BE2C (cell line): ENCODE measurements around the gene CSGALNACT2.

Source experiments
- DNase-seq: peaks from one replicate; pipeline ENCODE4 v3.0.0-alpha.2; 2020
- H3K27me3 ChIP-seq: fragments of 250-450 bp; sonication (Bioruptor Pico); 2 replicates; pipeline ENCODE4 v1.5.1; 2020; ENCODE audit warnings: mild to moderate bottlenecking
- H3K36me3 ChIP-seq: fragments of 250-450 bp; sonication (Bioruptor Pico); 2 replicates; pipeline ENCODE4 v1.5.1; 2020; ENCODE audit warnings: mild to moderate bottlenecking
- H3K4me1 ChIP-seq: fragments of 250-450 bp; sonication (Bioruptor Pico); 2 replicates; pipeline ENCODE4 v1.5.1; 2020
- H3K4me3 ChIP-seq: 2 replicates; pipeline ENCODE4 v1.5.1; 2011; ENCODE audit warnings: low read depth, low read length
- H3K9me3 ChIP-seq: fragments of 250-450 bp; sonication (Bioruptor Pico); 2 replicates; pipeline ENCODE4 v1.5.1; 2020
- TF ChIP-seq, protein P1 (sequence below): IDR thresholded peaks from 2 replicates; pipeline ENCODE4 v1.5.1; 2012; ENCODE audit warnings: mild to moderate bottlenecking, low read depth, low read length

The CSGALNACT2 gene

DNA sequence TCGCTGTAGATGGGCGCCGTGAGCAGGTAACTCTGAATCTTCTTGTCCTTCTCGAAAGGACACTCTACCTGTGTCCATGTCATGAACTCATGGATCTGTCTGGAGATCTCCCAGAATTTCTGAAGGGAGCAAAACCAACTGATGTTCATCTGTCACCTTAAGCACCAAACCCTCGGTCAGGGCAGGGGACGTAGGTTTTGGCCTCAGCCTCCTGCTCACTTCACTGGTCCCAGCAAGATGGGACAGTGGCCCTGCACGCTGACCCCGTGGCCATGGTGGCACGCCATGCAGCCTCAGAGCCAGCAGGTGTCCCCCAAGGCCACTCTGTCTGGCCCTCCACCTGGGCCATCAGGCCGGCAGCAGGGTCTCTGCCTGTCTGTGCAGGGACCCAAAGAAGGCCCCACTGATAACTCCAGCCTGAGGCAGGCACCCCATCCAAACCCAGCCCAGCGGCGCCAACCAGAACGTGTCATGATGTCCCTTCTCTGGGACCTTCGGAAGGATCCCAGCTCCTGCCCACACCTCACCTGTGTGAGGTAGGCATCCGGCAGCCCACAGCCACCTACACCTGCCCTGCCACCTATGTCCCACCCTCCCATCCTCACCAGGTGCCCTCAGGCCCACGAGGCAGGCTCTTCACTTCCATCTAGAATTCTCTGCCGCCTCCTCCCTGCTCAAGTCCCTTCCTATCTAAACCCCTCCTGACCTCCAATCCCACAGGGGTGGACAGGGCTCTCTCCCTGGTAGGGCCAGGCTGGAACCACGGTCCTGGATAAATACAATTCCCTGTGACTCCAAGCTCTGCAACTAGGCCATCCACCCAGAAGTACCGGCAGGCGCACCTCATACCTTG, 59.0 kb downstream of the CSGALNACT2 start:
- no peak for DNase-seq

DNA sequence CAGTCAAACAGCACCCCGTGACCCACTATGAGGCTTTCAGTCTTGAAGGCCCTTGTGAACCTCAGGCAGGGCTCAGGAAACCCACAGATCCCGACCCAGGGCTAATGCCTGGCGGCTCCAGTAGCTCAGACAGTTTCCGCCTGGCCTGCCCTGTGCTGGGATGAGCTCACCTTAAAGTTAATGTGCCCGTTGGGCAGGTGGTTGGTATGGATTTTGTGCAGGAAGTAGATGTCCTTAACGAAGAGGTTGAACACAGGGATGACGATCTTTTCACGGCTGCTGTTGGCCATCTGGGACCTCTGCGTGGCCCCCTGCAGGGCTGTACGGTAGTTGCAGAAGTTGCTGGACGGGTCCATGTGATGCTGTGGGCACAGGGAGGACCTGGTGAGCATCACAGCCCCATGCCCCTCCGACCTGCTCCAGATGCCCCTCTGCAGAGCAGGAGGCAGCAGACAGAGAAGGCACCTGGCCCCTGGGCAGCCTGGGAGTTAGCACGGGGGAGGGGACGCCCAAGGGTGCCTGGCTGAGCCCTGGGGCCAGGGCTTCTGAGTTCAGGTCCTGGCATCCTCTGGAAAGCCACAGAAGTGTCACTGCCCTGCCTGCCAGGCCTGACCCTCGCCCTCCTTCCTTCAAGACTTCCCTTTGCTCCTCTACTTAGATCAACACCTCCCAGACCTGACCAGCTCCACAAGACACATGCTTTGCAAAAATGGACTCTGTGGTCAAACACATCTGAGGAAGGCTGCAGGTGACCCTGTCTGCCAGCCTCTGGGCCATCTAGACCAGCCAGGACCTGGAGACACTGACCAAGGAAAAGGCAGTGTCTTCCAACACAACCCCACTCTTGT, 59.8 kb downstream of the CSGALNACT2 start:
- TF ChIP-seq, protein P1, sequence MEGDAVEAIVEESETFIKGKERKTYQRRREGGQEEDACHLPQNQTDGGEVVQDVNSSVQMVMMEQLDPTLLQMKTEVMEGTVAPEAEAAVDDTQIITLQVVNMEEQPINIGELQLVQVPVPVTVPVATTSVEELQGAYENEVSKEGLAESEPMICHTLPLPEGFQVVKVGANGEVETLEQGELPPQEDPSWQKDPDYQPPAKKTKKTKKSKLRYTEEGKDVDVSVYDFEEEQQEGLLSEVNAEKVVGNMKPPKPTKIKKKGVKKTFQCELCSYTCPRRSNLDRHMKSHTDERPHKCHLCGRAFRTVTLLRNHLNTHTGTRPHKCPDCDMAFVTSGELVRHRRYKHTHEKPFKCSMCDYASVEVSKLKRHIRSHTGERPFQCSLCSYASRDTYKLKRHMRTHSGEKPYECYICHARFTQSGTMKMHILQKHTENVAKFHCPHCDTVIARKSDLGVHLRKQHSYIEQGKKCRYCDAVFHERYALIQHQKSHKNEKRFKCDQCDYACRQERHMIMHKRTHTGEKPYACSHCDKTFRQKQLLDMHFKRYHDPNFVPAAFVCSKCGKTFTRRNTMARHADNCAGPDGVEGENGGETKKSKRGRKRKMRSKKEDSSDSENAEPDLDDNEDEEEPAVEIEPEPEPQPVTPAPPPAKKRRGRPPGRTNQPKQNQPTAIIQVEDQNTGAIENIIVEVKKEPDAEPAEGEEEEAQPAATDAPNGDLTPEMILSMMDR, result peak; percentile 57
- Histone ChIP-seq H3K4me3 (no peak overlapping the region), H3K36me3 (no peaks in the 10 kb centered on the region), H3K9me3 (no peaks in the 10 kb centered on the region), H3K27me3 (no peaks in the 10 kb centered on the region), H3K4me1 (no peaks in the 10 kb centered on the region)
- DNase-seq, result peak; percentile 55

More for the DNA sequence above, 59.0 kb downstream of the CSGALNACT2 start:
- H3K4me3 ChIP-seq, result no peak overlapping the region
- H3K36me3 ChIP-seq, result no peaks in the 10 kb centered on the region
- no peaks in the 10 kb centered on the region for H3K27me3 ChIP-seq
- H3K4me1 ChIP-seq, result no peaks in the 10 kb centered on the region
- no peaks in the 10 kb centered on the region for H3K9me3 ChIP-seq
- TF ChIP-seq, protein P1, result no peak

GRCh38 chr10:43198682-43199005, 60.4 kb downstream of the CSGALNACT2 start:
- DNase-seq, result no peak
- TF ChIP-seq, protein P1, result no peak
- H3K4me1 ChIP-seq, result no peaks in the 10 kb centered on the region
- H3K4me3 ChIP-seq, result no peak overlapping the region
- no peaks in the 10 kb centered on the region for H3K9me3 ChIP-seq
- H3K36me3 ChIP-seq, result no peaks in the 10 kb centered on the region
- no peaks in the 10 kb centered on the region for H3K27me3 ChIP-seq

DNA sequence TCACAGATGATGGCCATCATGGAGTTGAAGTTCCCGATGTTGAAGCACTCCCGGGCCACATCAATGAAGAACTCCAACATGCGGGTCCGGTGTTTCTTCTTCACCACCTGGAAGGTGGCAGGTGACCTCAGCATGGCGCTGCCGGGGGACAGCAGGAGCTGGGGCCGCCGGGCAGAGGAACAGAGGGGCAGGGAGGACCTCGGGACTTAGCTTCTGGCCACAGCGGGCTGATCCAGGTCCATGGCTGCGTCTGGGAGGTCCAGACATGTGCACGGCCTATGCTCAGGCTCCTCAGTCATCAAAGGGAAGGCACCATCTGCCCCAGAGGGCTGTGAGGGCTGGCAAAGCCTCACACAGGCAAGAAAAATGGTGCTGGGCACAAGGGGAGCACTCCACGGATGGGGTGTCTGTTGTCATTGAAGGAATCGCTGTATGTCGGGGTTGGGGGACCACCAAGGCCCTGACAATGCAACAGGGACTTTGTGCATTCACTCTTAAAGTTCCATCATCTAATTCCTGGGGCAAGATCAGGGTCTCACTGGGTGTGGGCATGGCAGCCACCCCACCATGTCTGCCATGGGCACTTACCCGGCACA, 60.9 kb downstream of the CSGALNACT2 start:
- Histone ChIP-seq H3K27me3 (no peaks in the 10 kb centered on the region), H3K4me3 (no peak overlapping the region), H3K4me1 (no peaks in the 10 kb centered on the region), H3K36me3 (no peaks in the 10 kb centered on the region), H3K9me3 (no peaks in the 10 kb centered on the region)
- no peak for DNase-seq
- TF ChIP-seq, protein P1, result no peak

- H3K4me1 ChIP-seq, result no peaks in the 10 kb centered on the region
- no peaks in the 10 kb centered on the region for H3K27me3 ChIP-seq
- H3K4me3 ChIP-seq, result no peak overlapping the region
- no peaks in the 10 kb centered on the region for H3K9me3 ChIP-seq
- no peak for DNase-seq
- TF ChIP-seq, protein P1, result no peak
- no peaks in the 10 kb centered on the region for H3K36me3 ChIP-seq
Measured at GRCh38 chr10:43199684-43200537, 61.7 kb downstream of the CSGALNACT2 start.
